HG03354 (cell line): Measurements from ENCODE around the gene POC5.
"Not testable (repeated sequence)": the region's sequence is repeated elsewhere in the genome, so short reads cannot be mapped to it uniquely, and the experiment has no call there.

Experiments used
- ATAC-seq: cut with Tn5 transposase; IDR thresholded peaks from one replicate; pipeline ENCODE4 v1.9.1; 2021; ENCODE audit warnings: mild to moderate bottlenecking; ENCODE audit not compliant: unreplicated experiment, poor library complexity, severe bottlenecking

Gene POC5

DNA sequence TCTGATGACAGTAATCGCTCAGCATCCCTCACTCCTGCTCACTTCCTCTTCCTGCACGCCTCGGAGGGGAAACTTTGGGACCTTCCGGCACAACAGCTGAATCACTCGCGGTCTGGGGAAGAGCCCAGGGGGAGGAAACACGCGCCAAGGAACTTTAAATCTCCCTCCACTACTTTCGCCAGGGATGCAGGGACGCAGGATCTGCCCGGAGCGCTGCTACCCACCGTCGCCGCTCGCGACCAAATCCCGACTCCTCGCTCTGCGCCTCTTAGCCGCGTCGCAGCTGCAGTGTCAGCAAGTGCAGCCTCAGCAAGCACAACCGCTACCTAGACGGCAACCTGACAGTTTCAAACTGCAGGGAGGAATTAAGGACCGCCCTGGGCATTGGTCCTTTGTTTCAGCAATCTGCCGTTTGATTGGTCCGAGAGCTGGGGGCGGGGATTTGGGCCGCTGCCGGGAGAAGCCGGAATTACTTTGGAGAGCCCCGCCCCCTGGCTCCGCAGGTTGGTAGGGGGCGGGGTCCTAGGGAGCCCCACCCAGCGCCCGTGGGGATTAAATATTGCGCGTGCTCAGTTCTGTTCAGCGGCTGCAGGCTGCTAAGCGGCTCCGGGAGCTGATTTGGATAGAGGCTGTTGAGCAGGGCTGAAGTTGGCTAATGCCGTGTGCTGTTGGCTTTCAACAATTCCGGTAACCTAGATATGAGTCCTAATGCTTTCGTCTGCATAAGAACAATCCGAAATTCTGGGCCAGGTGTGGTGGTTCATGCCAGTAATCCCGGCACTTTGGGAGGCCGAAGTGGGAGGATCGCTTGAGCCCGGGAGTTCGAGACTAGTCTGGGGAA is at the start of gene POC5:
POC5 (minus strand) TSS at position 356 of the 841 bp plus-strand sequence. CDS start 4,500 bp downstream, outside the sequence.
- ATAC-seq = peak; percentile 96

DNA sequence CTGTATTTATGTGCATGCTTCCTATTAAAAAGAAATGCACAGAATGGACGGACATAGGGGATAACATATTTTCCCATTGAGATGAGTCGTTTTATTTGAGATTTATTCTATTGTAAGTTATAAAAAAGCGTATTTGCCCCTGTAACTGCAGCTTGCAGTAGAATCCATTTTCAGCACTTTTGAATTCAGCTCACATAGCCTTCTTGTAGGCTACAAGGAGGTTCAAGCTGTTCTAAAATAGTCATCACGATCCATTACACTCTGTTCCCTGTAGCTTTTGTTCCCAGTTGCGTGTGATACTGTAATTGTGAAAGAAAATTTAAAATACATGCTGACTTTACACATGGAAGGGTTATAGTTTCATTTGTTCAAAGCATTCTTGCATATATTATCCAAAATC is 40.9 kb upstream of the POC5 start:
- no peak for ATAC-seq

DNA sequence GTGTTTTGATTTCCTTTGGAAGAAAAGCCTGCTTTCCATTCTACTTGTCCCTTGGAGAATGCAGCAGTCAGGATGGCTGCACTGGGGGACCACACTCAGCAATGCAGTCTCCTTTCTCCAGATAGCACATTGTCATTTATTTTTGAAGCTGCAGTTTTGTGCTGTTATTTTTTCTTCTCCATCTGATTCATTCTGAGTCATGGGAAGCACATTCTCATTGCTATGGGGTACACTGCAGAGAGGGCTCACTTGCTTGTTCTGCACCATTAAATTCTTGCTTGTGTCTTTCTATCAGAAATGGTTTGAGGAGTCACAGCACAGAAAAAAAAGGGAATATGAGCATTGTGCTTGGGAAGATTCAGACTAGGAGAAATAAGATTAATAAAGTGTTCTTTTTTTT is 39.7 kb upstream of the POC5 start:
- no peak for ATAC-seq

- ATAC-seq = no peak
Measured at GRCh38 chr5:75756211-75756610, 39.0 kb upstream of the POC5 start.

DNA sequence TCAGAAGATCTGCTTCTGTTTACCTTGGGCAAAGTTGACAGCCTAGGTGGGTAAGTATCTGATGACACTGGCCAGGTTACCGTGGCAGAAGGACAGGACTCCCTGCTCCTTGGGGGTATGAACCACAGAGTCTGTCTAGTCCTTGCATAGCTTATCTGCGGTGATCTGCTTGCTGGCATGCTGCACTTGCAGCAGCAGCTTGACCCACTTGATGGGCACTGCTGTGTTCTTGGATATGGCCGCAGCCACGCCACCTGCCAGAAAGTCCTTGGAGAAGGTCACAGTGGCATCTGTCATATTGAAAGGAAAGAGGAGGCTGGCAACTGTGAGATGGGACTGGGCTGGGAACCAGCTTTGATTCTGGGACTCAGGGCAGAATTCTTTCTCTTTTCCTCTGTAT is 35.9 kb upstream of the POC5 start:
- ATAC-seq = no peak

GRCh38 chr5:75744355-75744754 is 27.1 kb upstream of the POC5 start:
- ATAC-seq = no peak

GRCh38 chr5:75736273-75736672 is 19.0 kb upstream of the POC5 start:
- ATAC-seq = no peak

GRCh38 chr5:75734913-75735789 is 17.9 kb upstream of the POC5 start:
- ATAC-seq = no peak

DNA sequence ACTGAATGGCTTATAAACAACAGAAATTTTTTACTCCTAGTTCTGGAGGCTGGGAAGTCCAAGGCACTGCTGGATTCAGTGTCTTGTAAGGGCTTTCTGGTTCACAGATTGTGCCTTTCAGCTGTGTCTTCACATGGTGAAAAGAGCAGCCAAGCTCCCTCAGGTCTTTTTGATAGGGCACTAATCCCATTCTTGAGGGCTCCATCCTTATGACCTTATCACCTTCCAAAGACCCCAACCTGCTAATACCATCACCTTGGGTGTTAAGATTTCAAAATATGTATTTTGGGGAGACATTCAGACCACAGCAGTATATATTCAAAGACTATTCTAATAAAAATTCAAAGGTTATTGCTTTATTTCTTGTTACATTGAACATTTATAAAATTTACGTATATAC is 16.5 kb upstream of the POC5 start:
- no peak for ATAC-seq

GRCh38 chr5:75731515-75731914 is 14.3 kb upstream of the POC5 start:
- ATAC-seq = not testable (repeated sequence)

- ATAC-seq = no peak
Measured at GRCh38 chr5:75729321-75729720, 12.1 kb upstream of the POC5 start.

DNA sequence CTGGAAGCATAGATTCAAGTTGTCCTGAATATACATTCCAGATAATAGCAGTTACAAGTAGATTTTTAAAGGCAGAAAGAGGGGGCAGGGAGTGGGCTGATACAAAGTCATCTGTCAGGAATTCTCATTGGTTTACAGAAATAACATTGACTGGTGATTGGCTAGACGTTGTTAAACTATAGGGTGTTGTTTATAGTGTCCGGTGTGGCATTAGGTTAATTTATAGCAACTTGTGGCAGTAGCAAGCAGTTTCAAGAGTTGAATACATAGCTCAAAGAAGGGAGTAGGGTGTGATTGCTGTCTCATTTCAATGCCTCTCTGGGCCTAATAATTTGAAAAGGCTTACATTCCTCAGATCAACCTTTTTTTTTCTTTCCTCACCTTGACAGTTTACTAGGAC is 10.7 kb upstream of the POC5 start:
- ATAC-seq = no peak

DNA sequence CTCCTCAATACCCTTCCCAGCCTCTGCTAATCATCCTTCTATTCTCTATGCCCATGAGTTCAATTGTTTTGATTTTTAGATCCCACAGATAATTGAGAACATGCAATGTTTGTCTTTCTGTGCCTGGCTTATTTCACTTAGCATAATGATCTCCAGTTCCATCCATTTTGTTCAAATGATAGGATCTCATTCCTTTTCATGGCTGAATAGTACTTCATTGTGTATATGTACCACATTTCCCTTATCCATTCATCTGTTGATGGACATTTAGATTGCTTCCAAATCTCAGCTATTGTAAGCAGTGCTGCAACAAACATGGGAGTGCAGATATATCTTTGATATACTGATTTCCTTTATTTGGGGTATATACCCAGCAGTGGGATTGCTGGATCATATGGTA is 9.0 kb upstream of the POC5 start:
- ATAC-seq = not testable (repeated sequence)

- ATAC-seq = no peak
Measured at GRCh38 chr5:75723378-75723777, 6.1 kb upstream of the POC5 start.

GRCh38 chr5:75721573-75721972 is 4.3 kb upstream of the POC5 start:
- no peak for ATAC-seq

DNA sequence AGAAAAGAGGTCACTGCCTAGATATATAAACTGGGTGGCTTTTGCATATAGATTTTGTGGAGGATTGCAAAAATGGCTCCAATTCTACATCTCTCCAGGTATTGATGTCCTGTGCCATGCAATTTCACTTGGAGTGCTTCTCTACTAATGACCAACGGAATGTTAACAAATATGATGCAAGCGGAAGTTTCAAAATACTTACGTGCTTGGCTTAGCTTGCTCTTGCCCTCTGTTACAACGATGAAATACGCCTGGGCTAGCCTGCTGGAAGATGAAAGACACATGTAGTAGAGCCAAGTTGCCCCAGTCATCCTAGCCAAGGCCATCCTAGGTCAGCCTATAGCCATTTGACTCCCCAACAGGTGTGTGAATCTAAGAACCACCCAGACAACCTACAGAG is 3.6 kb upstream of the POC5 start:
- no peak for ATAC-seq

- ATAC-seq = peak; percentile 23
Measured at GRCh38 chr5:75716715-75717081, 539 bp downstream of the POC5 start.

GRCh38 chr5:75712091-75712490 is 5.1 kb downstream of the POC5 start:
- ATAC-seq = no peak

- ATAC-seq = no peak
Measured at GRCh38 chr5:75711151-75711550, 6.1 kb downstream of the POC5 start.

DNA sequence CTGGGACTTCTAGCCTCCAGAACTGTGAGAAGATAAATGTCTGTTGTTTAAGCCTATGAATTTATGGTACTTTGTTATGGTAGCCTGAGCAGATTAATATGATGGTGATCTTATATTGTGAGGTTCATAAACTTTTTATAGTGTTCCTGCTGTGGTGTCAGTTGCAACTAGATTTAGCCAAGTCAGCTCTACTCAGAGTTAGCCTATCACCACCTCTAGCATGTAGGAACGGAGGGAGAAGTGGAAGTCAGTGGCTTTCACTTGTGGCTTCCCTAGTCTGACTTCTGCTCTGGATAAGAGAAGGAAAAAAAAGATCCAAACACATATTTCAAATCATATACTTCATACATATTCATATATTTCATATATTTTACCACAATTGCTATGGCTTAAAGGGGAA is 6.6 kb downstream of the POC5 start:
- ATAC-seq = no peak

- ATAC-seq = no peak
Measured at GRCh38 chr5:75707911-75708509, 9.2 kb downstream of the POC5 start.
